Testis (tissue), 2 donors: ENCODE data around the gene LRIG1.

Experiments
- CTCF ChIP-seq, 3 experiments: fragments of 450-650 bp in 2 of 3; fragments of 200-600 bp in 1 of 3; sonication (generic) in 1 of 3; IDR thresholded peaks; one replicate each; pipeline ENCODE4 v1.5.1; 2016 to 2019; ENCODE audit warnings: antibody characterized with exemption in 3 of 3, mild to moderate bottlenecking in 2 of 3, moderate library complexity in 1 of 3
- POLR2A ChIP-seq: fragments of 450-650 bp; IDR thresholded peaks from one replicate; pipeline ENCODE4 v1.6.1; 2017; ENCODE audit warnings: antibody characterized with exemption, mild to moderate bottlenecking, moderate library complexity

- TF ChIP-seq CTCF (IDR thresholded peaks at IDR 0.05) (no peak), POLR2A (no peak)
These were observed 27.6 kb downstream of the LRIG1 start for GRCh38 chr3:66473181-66473580.
